ENCODE measurements around the gene SENP1. TPM values are rescaled to one million over a fixed set of nuclear protein-coding genes. Genes with fewer than 3 reads are reported as not detected.
A peak's percentile ranks its signal among the peaks of the same experiment; 100 is the strongest.

Gene SENP1
- total and polyA plus RNA-seq, 12 donors = 2.1 to 10.7 (median 8.5) TPM

GRCh38 chr12:48106681-48107613 lies 1.1 kb upstream of the SENP1 start:
- WGBS, 2 donors = 69 to 71% methylated on average over 5 of the region's 5 CpGs
- H3K36me3 ChIP-seq = no peaks in the 10 kb centered on the region
- DNase-seq (no peak), ATAC-seq (no peak)
- TF ChIP-seq CTCF (IDR thresholded peaks at IDR 0.05) = no peak
- intact Hi-C loops (cut with DNase I) = loop anchor here in 6 of 10 donors (1.0 to 10.0 kb wide), 3 partner anchors 48 to 50 kb away; partner anchors contain the start of gene ASB8 (in 6 of the 6)
- H3K27me3 ChIP-seq = no peaks in the 10 kb centered on the region
- H3K4me1 ChIP-seq = peaks cover 0 to 24% (median 19%) of the 10 kb centered on the region in 9 donors
- peak overlapping the region in 9 of 10 donors; percentile 71 to 96 (median 90) for H3K4me3 ChIP-seq
- H3K9me3 ChIP-seq = no peaks in the 10 kb centered on the region
- peak overlapping the region in 9 of 10 donors; percentile 91 to 99 (median 97) for H3K27ac ChIP-seq

GRCh38 chr12:48105321-48105866 lies 485 bp downstream of the SENP1 start:
- Histone ChIP-seq H3K27me3 (no peaks in the 10 kb centered on the region), H3K36me3 (peaks cover 0 to 8% (median 0%) of the 10 kb centered on the region in 9 donors), H3K27ac (peak overlapping the region; percentile 91 to 99 (median 97)), H3K4me3 (peak overlapping the region; percentile 71 to 99 (median 90)), H3K9me3 (no peaks in the 10 kb centered on the region), H3K4me1 (peaks cover 0 to 24% (median 19%) of the 10 kb centered on the region in 9 donors)
- no peak for TF ChIP-seq CTCF (IDR thresholded peaks at IDR 0.05)
- DNase-seq (no peak), ATAC-seq (no peak)
- WGBS, 2 donors = 0 to 1% methylated on average over 30 of the region's 30 CpGs
- intact Hi-C loops (cut with DNase I) = loop anchor here in 5 of 10 donors (5.0 to 10.0 kb wide), 2 partner anchors 49 to 52 kb away; partner anchors contain the start of gene ASB8 (in 5 of the 5)

- peak overlapping the region in 2 of 10 donors; percentile 97 to 98 for H3K27ac ChIP-seq
- H3K4me3 ChIP-seq = peak overlapping the region in 7 of 10 donors; percentile 71 to 96 (median 90)
Measured at GRCh38 chr12:48104531-48104930, 1.3 kb downstream of the SENP1 start.

More at GRCh38 chr12:48104531-48104930, 1.3 kb downstream of the SENP1 start:
- Histone ChIP-seq H3K4me1 (peaks cover 0 to 24% (median 19%) of the 10 kb centered on the region in 9 donors), H3K36me3 (peaks cover 0 to 17% (median 0%) of the 10 kb centered on the region in 9 donors), H3K9me3 (no peaks in the 10 kb centered on the region), H3K27me3 (no peaks in the 10 kb centered on the region)
- ATAC-seq (no peak), DNase-seq (no peak)
- TF ChIP-seq CTCF (IDR thresholded peaks at IDR 0.05) = no peak
- WGBS, 2 donors = 77 to 82% methylated on average over 4 of the region's 4 CpGs
- intact Hi-C loops (cut with DNase I) = loop anchor here in 2 of 10 donors (5.0 to 10.0 kb wide), 2 partner anchors 50 to 63 kb away; partner anchors contain the start of gene ASB8 (in 1 of the 2)

Data from heart right ventricle (tissue), 16 donors.